Measurements from ENCODE around the gene SCNN1B. TPM values are rescaled to one million over a fixed set of nuclear protein-coding genes. Genes with fewer than 3 reads are reported as not detected.

SCNN1B gene
- total RNA-seq, 1 donor from 2014 or later: not detected

DNA sequence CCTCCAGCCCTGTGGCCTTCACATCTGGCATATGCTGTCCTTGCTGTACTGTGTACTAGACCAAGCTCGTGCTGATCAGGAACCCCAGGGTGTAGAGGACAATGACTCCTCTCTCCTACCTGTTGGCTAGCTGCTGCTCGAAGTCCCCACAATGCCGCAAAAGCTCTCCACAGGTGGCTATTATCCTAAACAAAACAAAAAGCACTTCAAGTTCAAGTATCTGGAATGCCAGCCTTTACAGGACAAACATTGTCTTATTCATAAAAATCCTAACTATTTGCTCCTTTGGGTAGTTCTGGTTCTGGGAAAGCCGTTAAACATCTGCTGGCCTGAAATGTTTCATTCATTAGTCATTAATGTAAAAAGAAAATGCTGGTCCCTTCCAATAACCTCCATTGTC lies 108.1 kb downstream of the SCNN1B start:
- intact Hi-C loops (cut with micrococcal nuclease): no loop called here
- DNase-seq: no peak
- no peak overlapping the region for H3K4me3 ChIP-seq
- H3K36me3 ChIP-seq: peaks cover 81% of the 10 kb centered on the region
- no peaks in the 10 kb centered on the region for H3K9me3 ChIP-seq (replicated peaks)
- TF ChIP-seq, protein P1, sequence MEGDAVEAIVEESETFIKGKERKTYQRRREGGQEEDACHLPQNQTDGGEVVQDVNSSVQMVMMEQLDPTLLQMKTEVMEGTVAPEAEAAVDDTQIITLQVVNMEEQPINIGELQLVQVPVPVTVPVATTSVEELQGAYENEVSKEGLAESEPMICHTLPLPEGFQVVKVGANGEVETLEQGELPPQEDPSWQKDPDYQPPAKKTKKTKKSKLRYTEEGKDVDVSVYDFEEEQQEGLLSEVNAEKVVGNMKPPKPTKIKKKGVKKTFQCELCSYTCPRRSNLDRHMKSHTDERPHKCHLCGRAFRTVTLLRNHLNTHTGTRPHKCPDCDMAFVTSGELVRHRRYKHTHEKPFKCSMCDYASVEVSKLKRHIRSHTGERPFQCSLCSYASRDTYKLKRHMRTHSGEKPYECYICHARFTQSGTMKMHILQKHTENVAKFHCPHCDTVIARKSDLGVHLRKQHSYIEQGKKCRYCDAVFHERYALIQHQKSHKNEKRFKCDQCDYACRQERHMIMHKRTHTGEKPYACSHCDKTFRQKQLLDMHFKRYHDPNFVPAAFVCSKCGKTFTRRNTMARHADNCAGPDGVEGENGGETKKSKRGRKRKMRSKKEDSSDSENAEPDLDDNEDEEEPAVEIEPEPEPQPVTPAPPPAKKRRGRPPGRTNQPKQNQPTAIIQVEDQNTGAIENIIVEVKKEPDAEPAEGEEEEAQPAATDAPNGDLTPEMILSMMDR (IDR thresholded peaks at IDR 0.05; ENCODE audit: borderline replicate concordance): no peak
- peaks cover 10% of the 10 kb centered on the region for H3K4me1 ChIP-seq
- no peaks in the 10 kb centered on the region for H3K27me3 ChIP-seq (ENCODE audit: low read depth)
- no peak overlapping the region for H3K27ac ChIP-seq (replicated peaks)

DNA sequence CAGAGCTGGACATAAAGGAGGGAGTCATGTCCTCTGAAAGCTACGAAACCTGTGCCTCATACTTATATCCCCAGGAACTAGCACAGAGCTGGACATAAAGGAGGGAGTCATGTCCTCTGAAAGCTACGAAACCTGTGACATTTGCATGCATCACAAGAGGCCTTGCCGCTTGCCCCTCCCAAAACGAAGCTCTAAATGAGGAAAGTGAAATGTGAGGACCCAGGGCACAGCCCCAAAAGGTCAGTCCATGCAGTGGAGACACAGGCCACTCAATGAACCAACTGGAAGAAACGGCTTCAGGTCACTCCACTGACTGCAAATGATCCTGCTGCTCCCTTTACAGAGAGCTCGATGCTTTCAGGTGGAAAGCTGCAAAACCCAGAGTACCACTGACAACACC lies 112.6 kb downstream of the SCNN1B start:
- Histone ChIP-seq H3K9me3 (replicated peaks) (no peaks in the 10 kb centered on the region), H3K27ac (replicated peaks) (no peak overlapping the region), H3K36me3 (peaks cover 91% of the 10 kb centered on the region), H3K4me1 (no peaks in the 10 kb centered on the region), H3K27me3 (ENCODE audit: low read depth) (no peaks in the 10 kb centered on the region), H3K4me3 (no peak overlapping the region)
- DNase-seq: no peak
- TF ChIP-seq, protein P1 (IDR thresholded peaks at IDR 0.05; ENCODE audit: borderline replicate concordance): no peak
- intact Hi-C loops (cut with micrococcal nuclease): no loop called here

DNA sequence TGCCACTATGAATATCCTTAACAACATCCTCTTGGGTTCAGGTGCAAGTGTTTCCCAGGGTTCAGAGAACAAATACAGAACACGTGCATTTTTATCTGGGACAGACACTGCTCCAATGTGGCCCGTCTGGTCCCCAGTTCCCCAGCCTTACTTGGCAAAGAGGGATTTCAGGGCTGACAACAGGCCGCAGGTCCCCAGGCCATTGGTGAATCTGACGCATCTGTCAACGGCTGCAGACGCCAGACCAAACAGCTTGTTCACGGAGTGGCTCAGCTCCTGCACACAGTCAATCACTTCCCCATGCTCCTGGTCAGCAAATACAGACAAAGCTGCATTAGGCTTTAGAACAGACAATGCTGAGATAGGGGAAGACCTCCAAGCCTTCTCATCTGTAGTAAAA lies 114.7 kb downstream of the SCNN1B start:
- H3K9me3 ChIP-seq (replicated peaks): no peaks in the 10 kb centered on the region
- H3K27ac ChIP-seq (replicated peaks): no peak overlapping the region
- no peak overlapping the region for H3K4me3 ChIP-seq
- peaks cover 78% of the 10 kb centered on the region for H3K36me3 ChIP-seq
- no peak for DNase-seq
- H3K27me3 ChIP-seq (ENCODE audit: low read depth): no peaks in the 10 kb centered on the region
- TF ChIP-seq, protein P1 (IDR thresholded peaks at IDR 0.05; ENCODE audit: borderline replicate concordance): no peak
- H3K4me1 ChIP-seq: no peaks in the 10 kb centered on the region
- intact Hi-C loops (cut with micrococcal nuclease): no loop called here

DNA sequence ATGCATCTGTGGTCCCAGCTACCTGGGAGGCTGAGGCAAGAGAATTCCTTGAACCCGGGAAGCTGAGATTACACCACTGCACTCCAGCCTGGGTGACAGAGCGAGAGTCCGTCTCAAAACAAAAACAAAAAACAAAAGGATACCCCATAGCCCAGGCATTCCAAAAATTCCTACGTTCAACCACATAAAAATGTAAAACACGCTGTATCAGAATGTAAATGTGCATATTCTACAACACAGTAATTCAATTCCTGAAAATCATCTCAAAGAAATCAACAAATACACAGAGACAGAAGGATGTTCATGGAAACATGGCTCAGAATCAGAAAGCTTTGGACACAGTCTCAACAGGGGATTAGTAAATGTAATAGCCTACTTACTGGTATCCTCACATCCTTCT lies 117.9 kb downstream of the SCNN1B start:
- TF ChIP-seq, protein P1 (IDR thresholded peaks at IDR 0.05; ENCODE audit: borderline replicate concordance): no peak
- Histone ChIP-seq H3K4me3 (no peak overlapping the region), H3K27me3 (ENCODE audit: low read depth) (no peaks in the 10 kb centered on the region), H3K4me1 (peaks cover 16% of the 10 kb centered on the region), H3K9me3 (replicated peaks) (no peaks in the 10 kb centered on the region), H3K27ac (replicated peaks) (no peak overlapping the region), H3K36me3 (peaks cover 55% of the 10 kb centered on the region)
- intact Hi-C loops (cut with micrococcal nuclease): no loop called here
- DNase-seq: no peak

DNA sequence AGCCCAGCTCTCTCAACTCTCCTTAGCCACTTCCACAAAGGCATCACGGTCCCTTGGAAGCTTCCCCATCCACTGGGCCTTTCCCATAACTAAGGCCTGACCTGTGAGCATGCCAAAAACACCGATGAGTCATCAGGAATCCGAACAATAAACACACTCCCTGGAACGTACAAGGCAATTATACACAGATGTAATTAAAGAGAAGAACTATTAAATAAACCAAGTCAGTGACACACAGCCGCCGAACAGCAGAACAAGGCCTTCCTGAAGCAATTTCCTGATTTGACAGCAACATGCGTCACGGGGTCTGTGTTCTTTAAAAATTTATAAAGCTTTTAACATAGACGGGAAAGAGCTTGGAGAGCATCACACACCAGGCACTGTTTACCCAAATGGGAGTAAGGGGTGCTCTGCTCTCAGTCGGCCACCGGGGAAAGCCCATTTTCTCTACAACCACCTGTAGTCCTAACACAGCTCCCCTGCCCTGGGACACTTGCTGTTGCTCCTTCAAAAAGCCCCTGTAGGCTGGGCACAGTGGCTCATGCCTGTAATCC lies 121.5 kb downstream of the SCNN1B start:
- DNase-seq: peak; percentile 49
- H3K36me3 ChIP-seq: peaks cover 34% of the 10 kb centered on the region
- TF ChIP-seq, protein P1 (IDR thresholded peaks at IDR 0.05; ENCODE audit: borderline replicate concordance): no peak
- H3K4me1 ChIP-seq: peaks cover 16% of the 10 kb centered on the region
- H3K27ac ChIP-seq (replicated peaks): peak overlapping the region; percentile 85
- no peaks in the 10 kb centered on the region for H3K27me3 ChIP-seq (ENCODE audit: low read depth)
- H3K4me3 ChIP-seq: no peak overlapping the region
- intact Hi-C loops (cut with micrococcal nuclease): no loop called here
- H3K9me3 ChIP-seq (replicated peaks): no peaks in the 10 kb centered on the region

All from left ventricle myocardium inferior (tissue), 1 donor.